Activated T-cell treated with anti-CD3 and anti-CD28 coated beads for 24 hours (primary cell): ENCODE results near the gene MAPKAPK3.

Source experiments
- DNase-seq: peaks from one replicate; pipeline ENCODE4 v3.0.0-alpha.2; 2020; ENCODE audit warnings: low read depth

The MAPKAPK3 gene

DNA sequence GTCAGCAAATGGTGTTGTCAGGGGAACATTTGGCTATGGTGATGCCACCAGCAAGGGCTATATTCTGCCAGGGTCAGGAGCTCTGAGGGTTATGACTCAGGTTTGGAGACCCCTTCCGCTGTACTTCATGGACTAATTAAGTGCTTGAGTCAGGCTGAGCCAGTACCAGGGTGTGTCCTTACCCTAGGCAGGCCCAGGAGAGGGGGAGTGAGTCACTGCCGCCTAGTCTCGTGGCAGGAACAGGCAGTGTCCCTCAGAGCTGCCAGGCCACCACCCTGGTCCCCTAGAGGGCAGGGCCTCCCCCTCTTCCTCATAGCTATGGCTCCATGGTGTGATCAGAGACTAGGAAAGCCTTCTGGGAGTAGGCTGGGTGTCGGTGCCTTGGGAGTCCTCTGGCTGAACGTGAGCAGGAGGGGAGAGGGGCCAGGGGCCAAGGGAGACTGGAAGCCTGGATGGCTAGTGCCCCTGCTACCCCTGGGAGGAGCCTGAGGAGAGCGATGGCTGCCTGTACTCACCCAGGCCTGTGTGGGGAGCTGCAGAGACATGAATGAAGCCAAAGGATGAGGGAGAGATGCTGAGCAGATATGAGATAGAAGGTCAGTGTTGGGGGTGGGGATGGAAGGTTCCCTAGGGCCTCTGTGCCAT lies 10.6 kb downstream of the MAPKAPK3 start:
- no peak for DNase-seq

DNA sequence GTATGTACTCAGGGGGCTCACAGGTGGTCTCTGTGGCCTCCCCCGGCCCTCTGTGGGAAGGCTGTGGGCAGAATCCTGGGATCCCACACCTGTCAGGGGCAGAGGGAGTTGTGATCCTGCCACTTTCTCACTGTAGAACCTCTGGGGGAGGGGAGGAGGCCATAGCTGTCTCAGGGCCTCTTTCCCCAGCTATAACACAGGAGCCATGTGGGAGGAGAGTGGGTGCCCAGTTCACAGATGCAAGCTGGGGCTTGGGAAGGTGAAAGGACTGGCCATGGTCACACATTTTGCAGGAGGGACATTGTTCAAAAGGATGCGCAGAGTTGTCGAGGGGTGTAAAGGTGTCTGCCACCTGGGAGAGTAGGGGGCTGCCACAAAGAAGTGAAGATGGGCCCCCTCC lies 11.7 kb downstream of the MAPKAPK3 start:
- no peak for DNase-seq

DNA sequence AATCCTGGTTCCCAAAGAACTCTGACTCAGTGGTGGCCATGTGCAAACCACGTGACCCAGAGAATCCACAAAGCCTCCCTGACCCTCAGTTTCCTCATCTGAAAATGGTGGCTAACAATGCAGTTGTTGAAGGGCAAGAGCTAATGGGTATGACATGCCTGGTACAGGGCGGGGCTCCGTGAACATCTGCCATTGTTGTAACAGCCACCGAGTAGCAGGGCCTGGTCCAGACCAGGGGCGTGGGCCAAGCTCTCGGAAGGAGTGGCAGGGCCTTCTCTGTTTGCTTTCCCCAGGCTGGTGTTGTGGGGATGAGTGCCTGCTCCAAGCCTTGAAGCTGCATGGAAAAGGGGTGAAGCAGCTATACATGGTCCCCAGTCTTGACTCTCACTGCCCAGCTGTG lies 13.4 kb downstream of the MAPKAPK3 start:
- no peak for DNase-seq

DNA sequence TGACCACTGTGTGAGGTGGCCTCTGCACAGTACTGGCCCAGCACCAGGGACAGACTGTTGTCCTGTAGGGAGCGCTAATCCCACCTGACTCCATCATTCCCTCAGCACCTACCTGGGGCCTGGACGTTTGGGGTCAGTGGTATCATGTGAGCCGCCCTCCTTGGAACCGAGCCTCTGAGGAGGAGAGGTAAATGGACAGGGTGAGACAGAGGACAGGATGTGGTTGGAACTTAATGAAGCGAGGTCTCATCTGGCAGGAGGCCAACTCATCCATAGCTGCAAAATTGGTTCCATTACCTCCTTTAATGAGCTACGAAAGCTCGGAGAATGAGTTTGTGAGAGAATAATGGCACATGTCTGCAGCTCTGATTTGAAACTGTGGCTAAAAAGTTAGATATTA lies 13.9 kb downstream of the MAPKAPK3 start:
- no peak for DNase-seq

DNA sequence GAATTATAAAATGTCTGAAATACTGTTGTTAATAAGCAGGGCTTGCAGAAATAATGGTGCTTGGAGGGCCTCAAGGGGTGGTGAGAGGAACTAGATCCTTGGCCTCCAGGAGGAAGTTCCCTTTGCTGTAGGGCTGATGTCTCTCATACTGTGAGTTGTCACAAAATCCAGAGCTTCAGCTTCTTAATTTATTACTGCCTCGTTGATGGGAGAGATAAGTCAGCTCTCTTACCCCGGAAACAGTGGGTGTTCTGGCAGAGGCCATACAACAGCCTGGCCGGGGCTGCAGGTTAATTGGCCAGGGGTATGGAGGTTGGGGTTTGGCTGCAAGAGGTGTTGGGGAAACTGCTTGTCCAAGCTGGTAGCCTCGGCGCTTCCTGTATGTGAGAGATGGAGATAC lies 15.5 kb downstream of the MAPKAPK3 start:
- DNase-seq = no peak

DNA sequence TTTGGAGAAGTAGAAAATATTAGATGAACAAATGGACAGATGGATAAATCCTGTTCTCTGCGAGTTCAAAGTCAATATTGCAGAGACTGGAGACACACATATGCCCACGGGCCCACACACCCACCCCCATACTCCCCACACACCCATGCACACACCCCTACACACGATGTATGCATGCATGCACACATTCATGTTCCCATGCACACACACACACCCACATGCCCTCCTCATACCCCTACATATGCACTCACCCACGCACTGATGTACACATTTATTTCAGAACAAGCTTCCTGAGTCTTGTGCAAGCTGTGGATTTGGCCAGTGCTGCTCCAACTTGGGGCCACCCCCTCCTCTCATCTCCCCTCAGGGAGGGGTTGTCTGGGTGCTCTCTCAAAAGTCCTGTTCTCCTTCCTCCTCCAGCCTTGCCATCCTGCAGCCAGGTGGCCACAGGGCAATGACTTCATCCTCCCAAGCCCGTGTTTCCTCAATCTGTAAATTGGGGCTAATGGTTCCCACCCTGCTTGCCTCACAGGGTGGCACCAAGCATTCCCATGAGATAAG lies 16.4 kb downstream of the MAPKAPK3 start:
- no peak for DNase-seq

DNA sequence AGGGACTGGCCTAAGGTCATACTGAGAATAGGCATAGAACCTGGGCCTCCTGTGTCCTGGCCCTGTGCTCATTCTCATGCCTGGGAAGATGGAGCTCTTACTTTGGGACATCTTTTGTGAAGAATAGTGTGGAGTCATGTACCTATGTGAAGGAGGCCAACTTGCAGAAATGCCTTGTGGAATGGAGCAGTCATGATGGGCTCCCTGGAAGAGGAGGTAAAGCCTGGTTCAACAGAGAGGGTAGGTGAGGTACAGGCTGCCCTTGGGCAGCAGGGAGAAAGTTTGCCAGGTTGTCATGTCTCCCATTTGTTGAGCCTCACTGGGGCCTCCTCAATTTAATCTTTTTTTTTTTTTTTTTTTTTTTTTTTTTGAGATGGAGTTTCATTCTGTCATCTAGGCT lies 18.1 kb downstream of the MAPKAPK3 start:
- DNase-seq = no peak

DNA sequence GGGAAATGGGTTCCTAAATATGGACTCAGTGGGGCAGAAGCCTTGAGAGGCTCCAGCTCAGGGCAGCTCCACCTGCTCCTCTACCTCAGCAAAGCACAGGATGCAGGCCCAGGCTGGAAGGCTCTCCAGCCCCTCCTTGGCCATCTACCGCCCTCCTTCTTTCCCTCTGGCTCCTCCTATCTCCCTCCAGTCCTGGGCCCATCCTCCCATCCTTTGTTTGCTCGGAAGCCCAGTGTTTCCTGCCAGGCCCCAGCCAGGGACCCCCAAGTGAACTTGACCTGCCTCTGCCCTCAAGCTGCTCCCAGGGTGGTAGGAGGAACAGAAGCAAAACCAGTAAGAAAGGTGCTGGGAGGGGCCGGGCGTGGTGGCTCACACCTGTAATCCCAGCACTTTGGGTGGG lies 20.1 kb downstream of the MAPKAPK3 start:
- DNase-seq = no peak

DNA sequence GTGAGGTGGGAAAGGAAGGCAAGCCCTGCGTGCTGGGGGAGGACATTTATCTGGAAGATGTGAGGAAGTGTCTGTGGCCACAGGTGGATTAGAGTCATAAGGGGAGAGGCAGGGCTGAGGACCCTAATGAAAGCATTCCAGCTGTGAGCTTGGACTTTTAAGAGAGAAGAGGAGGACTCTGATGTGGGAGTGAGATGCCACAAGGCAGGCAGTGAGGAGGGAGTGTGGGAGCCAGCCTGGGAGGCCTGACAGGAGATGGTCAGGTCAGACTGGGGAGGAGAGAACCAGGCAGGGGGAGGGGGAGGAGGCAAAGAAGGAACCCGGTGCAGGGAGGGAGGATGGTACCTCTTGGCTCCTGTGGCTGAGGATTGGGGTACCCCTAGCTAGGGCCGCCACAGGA lies 21.0 kb downstream of the MAPKAPK3 start:
- DNase-seq = no peak

DNA sequence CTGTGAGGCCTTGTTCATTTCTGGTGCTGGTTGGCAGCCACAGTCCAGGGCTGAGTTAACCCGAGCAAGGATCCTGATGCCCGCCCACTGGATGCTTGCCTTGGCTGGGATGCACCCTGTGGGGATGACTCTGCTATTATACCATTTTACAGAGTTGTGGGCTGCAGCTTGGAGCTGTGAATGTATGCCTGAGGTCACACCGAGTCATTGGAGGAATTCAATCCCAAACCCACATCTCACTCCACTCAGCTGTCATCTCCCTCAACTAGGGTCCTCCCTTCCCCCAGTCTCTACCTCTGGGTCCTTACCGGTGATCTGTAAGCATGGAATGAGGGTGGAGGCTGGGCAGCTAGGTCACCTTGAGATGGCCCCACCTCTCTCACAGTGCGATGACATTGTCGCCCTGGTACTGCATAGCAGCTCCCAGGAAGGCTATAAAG lies 22.1 kb downstream of the MAPKAPK3 start:
- no peak for DNase-seq

DNA sequence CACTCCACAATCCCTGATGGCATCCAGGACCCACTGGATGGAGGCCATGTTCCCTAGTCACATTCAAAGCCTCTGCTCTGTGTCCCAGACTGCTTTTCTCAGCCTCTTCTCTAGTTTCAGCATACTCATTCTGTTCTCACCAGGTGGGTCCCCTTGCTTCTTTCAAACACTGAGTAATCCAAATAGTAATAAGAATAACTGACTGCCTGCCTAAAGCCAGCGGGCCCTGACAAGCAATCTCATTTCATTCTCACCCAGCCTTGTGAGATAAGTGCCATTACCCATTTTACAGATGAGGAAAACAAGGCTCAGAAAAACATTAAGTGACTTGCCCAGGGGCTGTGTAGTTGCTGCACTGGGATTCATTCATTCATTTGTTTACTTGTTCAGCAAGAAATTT lies 25.4 kb downstream of the MAPKAPK3 start:
- DNase-seq = no peak

DNA sequence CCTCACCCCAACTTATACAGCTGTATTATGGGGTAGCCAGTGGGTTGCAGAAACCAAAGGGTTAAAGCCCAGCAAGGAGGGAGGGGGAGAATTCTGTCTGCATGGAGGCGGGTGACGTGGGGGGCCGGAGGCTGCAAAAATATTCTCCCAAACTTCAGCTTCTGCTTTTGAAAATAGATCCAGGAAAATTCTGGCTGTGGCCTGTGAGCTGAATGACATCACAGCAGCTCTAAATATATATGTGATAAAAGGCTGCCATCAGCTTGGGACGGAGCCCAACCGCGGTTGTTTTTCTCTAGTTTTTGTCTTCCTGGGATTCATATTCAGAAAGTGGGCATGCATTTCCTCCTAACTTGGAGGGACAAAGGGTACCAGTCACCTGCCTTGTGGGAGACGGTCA lies 27.6 kb downstream of the MAPKAPK3 start:
- no peak for DNase-seq

DNA sequence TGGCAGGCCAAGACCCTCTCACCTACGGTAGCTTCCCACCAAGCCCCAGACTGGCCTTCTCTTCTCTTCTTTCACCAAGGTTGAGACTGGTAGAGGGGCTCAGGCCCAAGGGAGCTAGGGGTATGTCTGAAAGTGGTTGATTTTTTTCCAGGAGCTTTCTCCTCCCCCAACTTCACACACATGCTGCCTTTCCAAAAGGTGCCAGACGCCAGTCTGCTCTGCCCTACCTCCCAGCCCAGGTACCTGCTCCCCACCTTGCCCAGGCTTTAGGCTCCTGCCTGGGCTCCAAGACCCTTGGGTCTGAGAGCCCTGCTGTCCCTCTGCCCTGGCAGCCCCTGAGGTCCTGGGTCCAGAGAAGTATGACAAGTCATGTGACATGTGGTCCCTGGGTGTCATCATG lies 28.4 kb downstream of the MAPKAPK3 start:
- no peak for DNase-seq

DNA sequence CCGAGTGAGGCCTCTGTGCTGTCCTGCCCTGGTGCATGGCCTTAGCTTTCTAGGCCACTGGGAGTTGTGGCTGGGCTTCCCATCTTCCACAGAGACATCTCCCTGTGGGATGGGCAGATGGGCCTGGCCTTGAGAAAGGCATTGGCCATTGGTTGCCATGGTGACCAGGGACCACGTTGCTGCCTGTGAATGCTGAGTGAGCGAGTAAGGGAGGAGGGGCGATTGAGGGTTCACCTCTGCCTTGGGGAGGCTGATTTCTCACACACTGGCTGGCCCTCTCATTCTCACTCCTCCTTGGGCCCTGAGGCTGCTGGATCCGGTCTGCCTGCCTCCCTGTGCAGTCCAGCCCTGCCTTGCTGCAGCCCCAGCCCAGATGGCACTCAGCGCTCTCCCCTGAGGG lies 31.4 kb downstream of the MAPKAPK3 start:
- DNase-seq = no peak

DNA sequence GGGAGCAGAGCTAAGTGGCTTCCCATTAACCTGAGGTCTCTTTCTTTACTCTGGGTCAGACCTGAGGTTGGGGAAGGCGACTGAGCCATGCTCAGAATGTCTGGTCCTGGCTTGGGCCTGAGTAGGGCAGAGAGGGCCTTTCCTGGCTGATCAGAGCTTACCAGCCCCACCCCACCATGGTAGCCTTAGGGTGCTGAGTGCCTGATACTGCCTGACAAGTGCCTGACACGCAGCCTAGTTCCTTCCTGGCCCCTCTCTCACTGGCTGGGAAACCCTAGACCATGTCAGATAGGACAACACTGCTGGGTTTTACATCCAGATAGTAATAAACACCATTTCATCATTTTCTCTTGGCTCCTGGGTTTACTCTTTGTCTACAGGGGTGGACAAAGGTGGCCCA lies 32.0 kb downstream of the MAPKAPK3 start:
- no peak for DNase-seq

DNA sequence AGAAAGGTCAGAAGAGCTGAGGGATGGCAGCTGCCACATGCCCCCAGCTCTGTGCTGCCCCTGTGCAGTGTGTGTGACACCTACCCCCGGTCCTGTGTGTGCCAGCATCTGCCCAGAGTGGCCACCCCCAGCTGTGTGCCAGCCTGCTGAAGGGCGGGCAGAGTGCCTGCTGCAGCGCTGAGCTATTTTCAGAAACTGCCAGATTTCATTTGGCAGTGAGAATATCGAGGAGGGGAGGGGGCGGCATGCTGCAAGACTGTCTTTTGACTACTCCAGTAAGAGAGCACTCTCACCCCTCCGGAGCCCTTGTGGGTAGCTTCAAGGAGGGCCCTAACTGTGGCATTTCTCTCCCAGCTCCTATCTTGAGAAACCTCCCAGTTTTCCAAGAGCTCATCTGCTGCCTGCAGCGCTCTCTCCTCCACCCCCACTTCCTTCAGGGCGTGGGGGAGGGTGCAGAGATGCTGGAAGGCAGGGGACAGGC lies 32.5 kb downstream of the MAPKAPK3 start:
- no peak for DNase-seq

DNA sequence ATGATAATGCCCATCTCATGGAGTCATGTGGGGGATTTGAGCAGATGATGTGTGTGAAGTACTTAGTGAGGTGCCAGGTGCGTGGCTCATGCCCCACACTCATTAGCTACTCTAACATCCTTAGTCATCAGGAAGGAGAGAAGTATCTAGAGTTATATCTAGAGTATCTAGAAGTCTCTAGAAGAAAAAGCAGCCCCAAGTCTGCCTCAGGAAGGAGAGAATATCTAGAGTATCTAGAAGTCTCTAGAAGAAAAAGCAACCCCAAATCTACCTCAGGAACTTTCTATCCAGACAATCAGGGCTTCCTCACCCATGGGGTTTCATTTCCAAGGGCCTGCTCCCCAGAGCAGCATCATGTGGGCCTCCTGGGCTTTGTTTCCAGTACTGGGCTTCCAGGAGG lies 33.1 kb downstream of the MAPKAPK3 start:
- no peak for DNase-seq

DNA sequence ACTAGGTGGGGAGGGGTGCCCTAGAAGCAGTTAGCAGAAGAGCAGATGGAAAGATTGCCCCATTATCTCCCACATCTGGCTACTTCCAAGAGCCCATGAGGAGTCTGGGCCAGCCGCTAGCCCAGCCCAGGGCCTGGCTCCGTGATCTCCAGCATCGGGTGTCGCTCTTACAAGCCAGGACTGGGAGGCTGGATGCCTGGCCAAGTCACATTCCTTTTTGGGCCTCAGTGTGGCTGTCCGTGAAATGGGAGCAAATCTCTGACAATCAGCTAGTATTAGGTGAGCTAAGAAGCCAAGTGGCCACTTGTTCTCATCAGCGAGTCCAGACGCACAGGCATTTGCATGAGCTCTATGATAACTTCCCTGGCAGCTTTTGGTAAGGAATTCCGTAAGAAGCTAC lies 34.5 kb downstream of the MAPKAPK3 start:
- DNase-seq = no peak

DNA sequence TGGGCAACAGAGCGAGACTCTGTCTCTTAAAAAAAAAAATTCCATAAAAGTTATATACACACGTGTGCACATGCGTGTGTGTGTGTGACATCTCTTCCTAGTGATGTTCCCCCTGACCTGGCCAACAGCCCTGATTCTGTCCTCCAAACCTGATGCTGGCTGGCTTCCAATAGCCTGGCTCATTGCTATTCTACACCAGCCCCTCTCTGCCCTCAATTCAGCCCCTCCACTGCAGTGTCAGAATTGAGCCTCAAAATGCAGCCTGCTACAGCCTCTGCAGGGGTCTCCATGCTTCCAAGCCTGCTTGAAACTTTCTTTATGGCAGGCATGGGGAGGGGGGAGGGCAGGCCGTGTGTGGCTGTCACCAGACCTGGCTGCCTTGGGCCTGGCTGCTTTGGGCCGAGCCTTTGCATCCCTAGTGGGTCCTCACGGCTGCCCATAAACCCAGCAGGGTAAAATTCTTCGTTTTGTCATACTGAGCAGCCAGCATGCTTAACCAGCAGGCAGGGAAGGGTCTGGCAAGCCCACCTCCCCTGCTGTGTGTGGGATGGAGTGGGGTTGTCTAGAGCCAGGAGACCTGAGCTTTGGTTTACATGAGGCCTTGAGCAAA lies 35.1 kb downstream of the MAPKAPK3 start:
- DNase-seq = no peak

DNA sequence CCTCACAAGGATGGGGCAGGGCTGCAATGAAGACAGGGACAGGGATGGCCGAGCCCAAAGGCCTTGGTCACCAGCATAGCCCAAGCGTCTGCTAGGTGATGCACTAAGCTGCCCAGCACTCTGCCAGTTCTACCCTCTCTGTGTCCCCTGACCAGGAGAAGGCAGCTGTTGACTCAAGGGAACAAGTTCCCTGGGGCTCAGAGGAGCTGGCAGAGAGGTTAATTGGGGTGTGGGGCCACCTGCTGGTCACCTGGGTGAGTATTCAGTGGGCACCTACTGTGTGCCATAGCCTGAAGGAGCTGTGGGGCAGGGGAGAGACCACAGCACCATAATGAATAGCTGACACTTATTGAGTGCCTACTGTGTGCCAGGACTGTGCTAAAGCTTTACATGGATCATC lies 35.8 kb downstream of the MAPKAPK3 start:
- DNase-seq = peak; percentile 33

DNA sequence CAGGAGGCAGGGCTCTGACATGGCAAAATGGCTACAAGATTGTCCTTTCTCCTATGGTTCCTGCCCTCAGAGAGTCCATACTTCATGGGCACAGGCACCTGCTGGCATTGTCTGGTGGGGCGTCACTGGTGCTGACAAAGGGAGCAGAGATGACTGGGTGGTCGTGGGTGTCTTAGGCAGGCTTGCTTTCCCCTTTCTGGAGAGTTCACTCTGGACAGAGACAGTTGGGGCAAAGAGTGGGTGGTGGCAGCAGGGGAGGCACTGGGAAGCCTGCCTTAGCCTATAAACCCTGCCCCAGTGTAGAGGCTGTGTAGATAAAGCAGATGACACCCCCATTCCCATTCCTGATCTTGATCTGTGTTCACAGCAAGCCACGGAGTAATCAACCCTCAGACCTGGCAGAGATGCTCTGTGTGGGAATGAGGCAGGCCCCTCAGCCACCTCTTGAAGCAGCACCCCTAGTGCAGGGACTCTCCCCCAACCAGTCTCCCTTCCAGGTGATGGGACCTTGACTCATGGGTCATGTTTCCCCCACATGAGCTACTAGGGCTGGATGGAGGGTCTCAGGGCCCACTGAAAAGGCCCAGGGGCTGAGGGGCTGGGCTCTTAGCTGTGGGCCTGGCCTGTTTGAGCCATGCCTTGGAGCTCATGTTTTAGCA lies 37.1 kb downstream of the MAPKAPK3 start:
- DNase-seq = no peak

DNA sequence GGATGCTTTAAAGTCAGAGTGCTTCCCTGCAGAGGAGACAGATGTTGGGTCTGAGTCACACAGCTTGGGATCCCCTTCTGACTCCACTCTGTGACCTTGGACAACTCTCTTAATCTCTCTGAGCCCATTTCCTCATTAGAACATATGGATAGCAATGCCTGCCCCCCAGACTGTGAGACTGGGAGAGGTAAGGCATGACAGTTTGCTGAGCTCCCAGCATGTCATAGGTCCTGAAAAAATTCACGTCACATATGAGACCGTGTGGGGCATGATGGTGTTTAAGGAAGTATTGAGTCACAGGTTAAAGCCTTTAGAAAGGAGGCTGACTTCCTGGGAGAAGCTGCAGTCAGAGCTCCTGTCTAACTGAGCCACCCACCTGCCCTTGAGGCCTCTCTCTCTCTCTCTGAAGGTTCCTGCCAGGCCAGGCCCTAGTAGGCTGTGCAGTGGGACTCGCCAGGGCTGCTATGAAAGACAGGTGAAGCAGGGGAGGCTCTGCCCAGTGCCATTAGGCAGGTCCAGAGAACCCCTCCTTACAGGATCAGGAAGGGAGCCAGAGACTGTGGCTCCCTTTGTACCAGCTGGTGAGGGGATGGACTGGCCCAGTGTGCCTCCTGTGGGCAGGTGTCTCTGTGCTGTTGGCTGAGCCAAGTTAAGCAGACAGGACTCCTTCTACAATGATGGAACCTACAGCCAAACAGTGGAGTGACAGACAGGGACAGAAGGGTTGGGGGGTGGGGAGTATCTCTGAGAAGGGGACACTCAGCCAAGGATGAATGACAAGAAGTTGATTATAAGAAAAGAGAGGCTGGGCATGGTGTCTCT lies 38.3 kb downstream of the MAPKAPK3 start:
- DNase-seq = no peak
